Ovary (tissue), 3 donors: ENCODE data around the gene HIBCH.

Experiments
- EP300 ChIP-seq: sonication (generic); formaldehyde crosslinking; IDR thresholded peaks from one replicate; pipeline ENCODE4 v1.6.1; 2017; ENCODE audit warnings: antibody characterized with exemption
- POLR2A ChIP-seq: fragments of 450-650 bp; IDR thresholded peaks from one replicate; pipeline ENCODE4 v1.6.1; 2017; ENCODE audit warnings: antibody characterized with exemption, mild to moderate bottlenecking, moderate library complexity
- TF ChIP-seq, protein P1 (sequence below), 3 donors: fragments of 450-650 bp in 2 of 3; fragments of 200-600 bp in 1 of 3; IDR thresholded peaks; one replicate each; pipeline versions ENCODE4 v1.5.1 to v1.8.0; 2016 to 2022; ENCODE audit warnings: antibody characterized with exemption in 3 of 3, mild to moderate bottlenecking in 1 of 3
- donor health status: DM: no; HTN: no; CAD: no.

DNA sequence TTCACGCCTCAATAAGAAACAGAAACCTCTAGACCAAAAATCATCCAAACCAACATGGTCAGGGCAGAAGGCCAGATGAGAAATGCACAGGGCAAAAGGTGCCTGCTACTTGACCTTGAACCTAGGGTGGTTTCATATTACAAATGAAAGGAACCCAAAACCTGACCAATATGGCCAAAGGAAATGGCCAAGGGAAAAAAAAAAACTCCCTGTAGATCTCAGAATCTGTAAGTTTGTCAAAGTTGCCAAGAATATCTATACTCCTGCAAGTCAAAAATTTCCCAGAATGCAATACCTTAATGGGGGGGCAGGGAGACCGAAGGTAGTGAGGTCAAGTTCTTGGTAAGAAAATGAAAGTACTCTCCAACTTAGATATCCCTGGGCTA, 47.2 kb downstream of the HIBCH start:
- TF ChIP-seq POLR2A (no peak), EP300 (no peak)
- TF ChIP-seq, protein P1, sequence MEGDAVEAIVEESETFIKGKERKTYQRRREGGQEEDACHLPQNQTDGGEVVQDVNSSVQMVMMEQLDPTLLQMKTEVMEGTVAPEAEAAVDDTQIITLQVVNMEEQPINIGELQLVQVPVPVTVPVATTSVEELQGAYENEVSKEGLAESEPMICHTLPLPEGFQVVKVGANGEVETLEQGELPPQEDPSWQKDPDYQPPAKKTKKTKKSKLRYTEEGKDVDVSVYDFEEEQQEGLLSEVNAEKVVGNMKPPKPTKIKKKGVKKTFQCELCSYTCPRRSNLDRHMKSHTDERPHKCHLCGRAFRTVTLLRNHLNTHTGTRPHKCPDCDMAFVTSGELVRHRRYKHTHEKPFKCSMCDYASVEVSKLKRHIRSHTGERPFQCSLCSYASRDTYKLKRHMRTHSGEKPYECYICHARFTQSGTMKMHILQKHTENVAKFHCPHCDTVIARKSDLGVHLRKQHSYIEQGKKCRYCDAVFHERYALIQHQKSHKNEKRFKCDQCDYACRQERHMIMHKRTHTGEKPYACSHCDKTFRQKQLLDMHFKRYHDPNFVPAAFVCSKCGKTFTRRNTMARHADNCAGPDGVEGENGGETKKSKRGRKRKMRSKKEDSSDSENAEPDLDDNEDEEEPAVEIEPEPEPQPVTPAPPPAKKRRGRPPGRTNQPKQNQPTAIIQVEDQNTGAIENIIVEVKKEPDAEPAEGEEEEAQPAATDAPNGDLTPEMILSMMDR (IDR thresholded peaks at IDR 0.05) = no peak
